A204.1 (cell line): ENCODE measurements around the gene RNFT2.

ENCODE experiments used
- FAIRE-seq: peaks from 2 replicates; lab custom pipeline; 2012; peaks lifted over from hg19 to GRCh38; lab: Jason Lieb, UNC

RNFT2 gene, protein sequence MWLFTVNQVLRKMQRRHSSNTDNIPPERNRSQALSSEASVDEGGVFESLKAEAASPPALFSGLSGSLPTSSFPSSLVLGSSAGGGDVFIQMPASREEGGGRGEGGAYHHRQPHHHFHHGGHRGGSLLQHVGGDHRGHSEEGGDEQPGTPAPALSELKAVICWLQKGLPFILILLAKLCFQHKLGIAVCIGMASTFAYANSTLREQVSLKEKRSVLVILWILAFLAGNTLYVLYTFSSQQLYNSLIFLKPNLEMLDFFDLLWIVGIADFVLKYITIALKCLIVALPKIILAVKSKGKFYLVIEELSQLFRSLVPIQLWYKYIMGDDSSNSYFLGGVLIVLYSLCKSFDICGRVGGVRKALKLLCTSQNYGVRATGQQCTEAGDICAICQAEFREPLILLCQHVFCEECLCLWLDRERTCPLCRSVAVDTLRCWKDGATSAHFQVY

GRCh38 chr12:116737774-116738657 lies at the start of gene RNFT2, which contains the start of gene SPRING1:
RNFT2 (plus strand) TSS chr12:116738315; CDS start chr12:116740498, 2,183 bp downstream.
SPRING1 (minus strand) TSS chr12:116738069; CDS start chr12:116737900, 169 bp downstream.
- peak; percentile 94 for FAIRE-seq

GRCh38 chr12:116689521-116689920 lies 48.6 kb upstream of the RNFT2 start:
- no peak for FAIRE-seq

DNA sequence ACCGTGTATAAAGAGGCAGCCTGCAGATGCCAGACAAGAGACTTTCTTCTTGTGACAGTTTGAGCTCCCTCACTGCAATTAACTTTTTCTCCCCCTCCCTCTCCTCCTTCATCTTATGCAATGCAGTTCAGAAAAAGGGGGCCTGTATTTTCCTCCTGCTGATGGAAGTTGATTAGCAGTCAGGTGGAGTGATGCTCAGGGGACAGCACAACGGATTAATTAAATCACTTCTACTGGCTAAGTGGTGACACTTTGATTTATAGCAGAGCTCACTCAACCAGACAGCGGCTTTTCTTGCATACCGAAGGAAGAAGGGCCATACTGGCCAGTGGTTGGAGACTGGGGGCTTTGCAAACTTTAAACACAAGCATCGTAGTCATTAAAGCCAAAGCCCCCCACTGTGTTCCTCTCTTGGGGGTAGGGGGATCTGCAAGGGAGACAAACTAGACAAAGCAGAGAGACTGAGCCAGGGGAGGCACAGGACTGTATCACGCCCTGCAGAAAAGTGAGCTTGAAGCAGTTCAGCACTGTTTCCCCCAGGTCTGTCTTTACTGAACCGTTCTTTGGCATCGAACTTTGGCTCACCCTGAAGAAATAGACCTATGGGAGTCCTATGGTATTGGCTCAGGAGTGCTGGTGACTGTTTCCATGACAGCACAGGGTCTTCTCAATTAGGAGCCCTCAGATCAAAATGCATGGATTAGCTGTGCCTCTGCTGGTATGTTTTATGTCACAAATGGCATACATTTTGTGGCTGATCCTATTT lies 48.0 kb upstream of the RNFT2 start:
- FAIRE-seq: no peak

- FAIRE-seq: no peak
These were observed 46.9 kb upstream of the RNFT2 start for GRCh38 chr12:116691205-116691604.

- no peak for FAIRE-seq
These were observed 46.5 kb upstream of the RNFT2 start for GRCh38 chr12:116691636-116692035.

- no peak for FAIRE-seq
These were observed 45.5 kb upstream of the RNFT2 start for GRCh38 chr12:116692605-116693004.

DNA sequence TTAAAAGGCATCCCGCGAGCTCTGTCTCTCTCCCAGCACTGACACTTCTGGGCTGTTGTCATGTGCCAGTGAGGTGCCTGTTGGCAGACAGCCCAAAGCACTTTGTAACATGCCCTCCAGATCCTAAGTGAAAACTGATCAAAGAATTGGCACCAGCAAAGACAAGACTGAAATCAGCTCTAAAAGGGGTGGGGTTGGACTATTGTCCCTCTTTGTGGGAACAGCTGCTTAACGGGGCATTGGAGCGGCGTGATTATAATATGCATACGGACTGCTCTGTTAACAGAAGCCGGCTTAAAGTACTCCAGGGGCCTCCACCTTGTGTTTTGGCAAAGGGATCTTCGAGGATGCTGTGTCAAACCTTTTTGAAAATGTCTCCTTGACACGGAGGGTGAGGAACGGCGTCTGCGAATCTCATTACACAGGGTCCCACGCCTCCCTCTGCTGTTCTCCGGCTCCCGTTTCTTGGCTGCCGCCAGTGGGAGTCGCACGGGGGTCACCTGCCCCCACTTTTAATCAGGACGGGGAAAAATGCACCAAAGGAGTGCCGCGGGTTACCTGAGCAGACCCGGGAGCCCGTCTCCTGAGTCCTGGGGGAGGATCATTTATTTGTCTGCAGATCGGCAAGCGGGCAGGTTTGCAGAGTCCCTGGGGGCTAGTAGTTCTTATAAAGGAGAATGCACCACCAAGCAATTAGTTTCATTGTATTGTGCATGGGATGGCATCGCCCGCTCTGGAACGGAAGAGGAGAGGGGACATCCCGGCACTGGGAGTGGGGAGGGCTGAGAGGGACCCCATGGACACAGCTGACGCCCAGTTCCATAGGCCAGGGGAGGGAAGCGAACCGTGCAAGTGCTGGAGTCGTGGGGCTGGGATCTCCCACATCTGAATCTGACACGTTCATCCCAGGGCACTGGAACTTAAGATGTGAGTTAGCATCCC lies 44.6 kb upstream of the RNFT2 start:
- no peak for FAIRE-seq

DNA sequence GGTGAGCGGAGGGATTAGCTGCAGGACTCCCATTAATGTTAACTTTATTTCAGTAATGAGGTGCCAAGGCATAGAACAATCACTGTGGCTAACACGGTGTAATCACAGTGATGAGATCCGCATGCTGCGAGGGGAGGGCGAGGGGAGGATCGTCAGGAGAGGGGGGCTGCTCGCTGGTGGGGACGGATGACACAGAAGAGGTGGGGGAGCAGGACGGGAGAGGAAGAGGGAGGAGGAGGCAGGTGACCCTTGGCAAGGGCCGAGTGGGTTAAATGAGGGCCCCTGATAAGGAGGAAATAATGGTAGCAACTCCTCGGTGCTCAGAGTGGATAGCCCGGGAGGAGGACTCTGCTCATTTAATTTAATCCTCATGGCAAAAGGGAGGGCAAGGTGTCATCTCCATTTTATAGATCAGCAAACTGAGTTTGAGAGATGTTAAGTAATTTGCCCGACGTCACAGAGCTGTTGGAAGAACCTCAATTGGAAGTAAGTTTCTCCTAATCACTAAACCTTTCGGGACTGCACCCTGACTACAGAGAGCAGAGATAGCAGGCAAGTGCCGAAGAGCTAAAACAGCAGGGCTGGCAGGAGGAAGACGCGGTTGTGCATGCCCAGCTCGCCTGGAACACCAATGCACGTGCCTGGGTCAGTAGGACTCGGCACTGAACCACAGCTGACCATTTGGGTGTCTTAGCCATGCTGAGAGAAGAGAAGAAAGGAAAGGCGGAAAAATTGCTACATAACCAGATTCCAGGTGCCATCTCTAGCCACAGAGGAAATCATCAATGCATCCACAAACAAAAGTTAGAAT lies 43.3 kb upstream of the RNFT2 start:
- FAIRE-seq: no peak

- FAIRE-seq: no peak
These were observed 42.7 kb upstream of the RNFT2 start for GRCh38 chr12:116695464-116695725.

DNA sequence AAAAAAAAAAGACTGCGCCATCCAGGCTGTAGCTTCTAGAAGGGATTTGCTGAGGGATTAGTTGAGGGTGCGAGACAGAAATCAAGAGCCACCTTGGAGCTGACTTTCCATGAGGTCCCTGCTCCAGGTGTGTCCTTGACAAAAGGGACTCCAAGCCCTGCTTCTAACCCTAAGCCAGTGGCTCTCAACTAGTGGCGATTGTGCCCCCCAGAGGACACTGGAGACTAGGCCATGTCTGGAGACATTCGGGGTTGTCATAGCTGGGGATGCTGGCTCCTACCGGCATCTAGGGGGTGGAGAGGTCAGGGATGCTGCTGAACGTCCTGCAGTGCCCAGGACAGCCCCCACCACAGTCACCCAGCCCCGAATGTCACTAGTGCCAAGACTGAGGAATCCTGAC lies 40.8 kb upstream of the RNFT2 start:
- FAIRE-seq: no peak

- no peak for FAIRE-seq
These were observed 40.4 kb upstream of the RNFT2 start for GRCh38 chr12:116697716-116698115.

GRCh38 chr12:116698116-116698515 lies 40.0 kb upstream of the RNFT2 start:
- no peak for FAIRE-seq

GRCh38 chr12:116698554-116699075 lies 39.5 kb upstream of the RNFT2 start:
- no peak for FAIRE-seq

DNA sequence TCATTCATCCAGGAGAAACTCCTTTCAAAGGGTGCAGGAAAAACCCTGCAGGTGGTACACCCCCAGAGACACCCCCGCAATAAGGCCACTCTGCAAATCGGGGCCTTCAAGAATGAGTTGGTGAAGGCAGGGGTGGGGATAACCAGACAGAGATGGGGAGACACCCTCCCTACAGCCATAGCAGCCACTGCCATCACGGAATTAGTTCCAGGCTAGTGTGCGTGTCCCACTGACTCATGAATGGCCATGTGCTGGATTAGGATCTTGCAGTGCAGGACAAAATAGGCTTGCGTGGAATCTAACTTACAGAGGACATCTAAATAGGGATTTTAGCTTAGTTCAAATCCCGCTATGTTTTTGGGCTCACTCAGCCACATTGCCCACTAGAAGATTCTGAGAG lies 38.0 kb upstream of the RNFT2 start:
- FAIRE-seq: no peak

DNA sequence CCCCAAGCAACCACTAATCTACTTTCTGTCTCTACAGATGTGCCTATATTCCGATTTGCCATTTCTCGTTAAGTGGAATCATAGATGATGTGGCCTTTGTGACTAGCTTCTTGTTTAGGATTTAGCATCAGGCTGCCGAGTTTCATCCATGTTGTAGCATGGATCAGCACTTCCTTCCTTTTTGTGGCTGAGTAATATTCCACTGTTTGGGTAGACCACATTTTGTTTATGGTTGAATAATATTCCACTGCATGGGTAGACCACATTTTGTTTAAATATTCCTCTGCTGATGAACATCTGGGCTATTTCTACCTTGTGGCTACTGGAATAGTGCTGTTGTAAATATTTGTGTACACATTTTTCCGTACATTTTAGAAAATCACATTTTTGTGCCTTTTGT lies 36.7 kb upstream of the RNFT2 start:
- FAIRE-seq: no peak

GRCh38 chr12:116703214-116703795 lies 34.8 kb upstream of the RNFT2 start:
- peak; percentile 93 for FAIRE-seq

- FAIRE-seq: no peak
These were observed 30.4 kb upstream of the RNFT2 start for GRCh38 chr12:116707751-116708150.

DNA sequence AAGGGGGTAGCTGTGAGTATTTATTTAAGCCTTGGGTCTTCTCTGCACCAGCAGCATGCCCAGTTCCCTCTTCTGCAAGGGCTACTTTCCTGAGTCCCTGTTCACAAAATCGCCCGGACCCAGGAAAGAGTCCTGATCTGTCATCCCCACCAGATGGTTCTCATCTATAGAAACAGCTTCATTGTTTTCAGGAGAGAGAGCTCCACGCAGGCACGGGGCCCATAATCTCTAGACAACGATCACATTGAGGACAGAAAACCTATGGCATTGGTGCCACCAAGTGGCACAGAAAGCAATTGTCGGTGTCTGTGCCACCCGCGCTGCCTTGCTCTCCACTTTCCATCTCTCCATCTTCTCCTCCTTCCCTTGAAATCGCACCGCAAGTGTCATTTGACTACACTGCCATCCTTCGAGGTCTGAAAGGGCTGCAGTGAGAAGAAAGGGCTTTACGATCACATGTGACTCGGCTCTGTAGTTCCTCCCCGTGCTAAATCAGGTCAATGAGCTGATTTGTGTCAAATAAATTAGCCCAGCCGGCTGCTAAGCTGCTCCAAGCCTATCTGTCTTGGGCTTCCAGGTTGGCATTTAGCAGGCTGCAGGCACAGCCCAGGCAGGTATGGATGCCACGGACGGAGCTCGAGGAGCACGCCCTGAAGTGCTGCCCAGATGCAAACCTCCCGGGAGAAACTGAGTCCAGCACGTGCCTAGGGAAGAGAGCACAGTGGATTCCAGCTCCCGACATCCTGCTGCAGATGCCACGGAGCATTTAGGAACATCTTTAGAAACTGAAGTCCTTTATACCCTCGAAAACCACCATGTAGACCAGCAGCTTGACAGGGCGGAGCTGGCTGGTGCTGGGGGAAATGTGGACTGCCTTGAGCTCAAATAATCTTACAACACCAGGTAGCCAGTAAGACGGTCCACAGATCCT lies 29.0 kb upstream of the RNFT2 start:
- peak; percentile 90 for FAIRE-seq

DNA sequence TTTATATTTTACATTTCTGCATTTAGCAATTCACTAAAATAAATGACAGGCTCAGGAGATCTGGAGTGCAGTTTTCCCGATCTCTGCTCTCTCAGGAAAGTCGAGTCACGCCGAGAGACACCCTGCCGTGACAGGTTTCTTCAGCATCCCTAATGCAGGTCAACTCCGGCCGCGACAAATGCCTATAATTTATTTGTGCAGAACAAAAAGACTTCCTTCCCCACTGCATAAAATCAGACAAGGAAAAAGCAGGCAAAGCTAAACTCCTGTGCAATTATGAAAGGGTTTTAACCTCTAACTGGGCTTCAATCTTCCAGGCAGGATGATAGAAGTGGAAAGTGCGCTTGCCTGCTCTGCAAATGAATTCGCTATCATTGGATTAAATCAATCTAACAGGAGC lies 28.3 kb upstream of the RNFT2 start:
- no peak for FAIRE-seq
